ENCODE measurements around the gene BRI3.

The BRI3 gene

DNA sequence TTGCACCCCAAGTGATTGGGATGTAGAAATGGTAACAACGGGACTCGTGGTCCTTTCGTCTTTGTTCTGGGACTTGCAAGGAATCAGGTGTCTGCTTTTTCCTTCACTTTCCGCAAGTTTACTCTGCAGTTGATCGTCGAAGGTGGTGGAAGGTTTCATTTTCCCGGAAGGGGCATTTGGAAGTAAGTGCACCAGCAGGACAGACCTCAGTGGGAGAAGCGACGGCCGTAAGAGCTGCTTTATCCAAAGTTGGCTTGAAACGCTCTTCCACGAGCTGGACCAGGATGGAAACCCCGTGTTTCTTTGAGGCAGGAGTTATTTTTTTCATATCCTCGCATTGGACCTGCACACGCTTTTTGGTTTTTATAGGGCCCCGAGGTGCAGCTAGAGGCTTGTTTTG, 1.2 kb downstream of the BRI3 start:
- no peak for DNase-seq (ENCODE audit: low read depth)
- peak overlapping the region; percentile 77 for H3K4me3 ChIP-seq (ENCODE audit: low read depth, low read length)

DNA sequence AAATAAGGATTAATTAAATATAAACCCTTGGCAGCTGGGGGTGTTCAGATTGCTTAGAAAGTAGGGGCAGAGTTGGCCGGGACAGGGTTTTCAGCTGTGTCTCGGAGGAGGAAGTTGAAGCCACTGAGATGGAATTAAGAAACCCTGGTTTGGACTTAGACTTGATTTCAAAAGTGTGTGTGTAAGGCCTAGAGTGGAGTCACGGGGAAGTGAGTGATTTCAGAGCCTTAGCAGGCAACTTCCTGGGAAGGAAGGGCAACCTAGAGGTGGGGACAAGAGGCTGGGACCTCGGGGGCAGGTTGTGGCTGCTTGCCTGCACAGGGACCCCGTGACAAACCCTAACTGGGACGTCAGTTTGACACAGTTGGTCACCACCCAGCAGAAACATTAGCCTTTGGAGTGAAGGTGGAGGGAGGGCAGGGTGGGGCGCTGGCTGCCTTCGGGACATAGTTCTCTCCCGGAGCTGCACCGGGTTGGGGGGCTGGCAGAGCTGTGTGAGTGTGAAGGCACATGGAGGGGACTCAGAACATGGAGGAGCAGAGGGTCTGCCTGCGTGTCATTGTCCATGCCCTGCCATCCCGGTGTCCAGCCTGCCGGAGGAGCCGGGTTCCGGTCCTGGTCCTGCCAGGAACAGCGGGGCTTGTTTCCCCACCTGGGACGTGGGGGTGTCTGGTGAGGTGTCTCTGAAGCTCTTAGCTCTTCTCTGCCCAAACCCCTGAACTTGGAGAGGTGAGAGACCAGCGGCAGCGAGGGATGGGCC, 1.8 kb downstream of the BRI3 start:
- DNase-seq (ENCODE audit: low read depth), result no peak
- H3K4me3 ChIP-seq (ENCODE audit: low read depth, low read length), result no peak overlapping the region
- TF ChIP-seq, protein P1, sequence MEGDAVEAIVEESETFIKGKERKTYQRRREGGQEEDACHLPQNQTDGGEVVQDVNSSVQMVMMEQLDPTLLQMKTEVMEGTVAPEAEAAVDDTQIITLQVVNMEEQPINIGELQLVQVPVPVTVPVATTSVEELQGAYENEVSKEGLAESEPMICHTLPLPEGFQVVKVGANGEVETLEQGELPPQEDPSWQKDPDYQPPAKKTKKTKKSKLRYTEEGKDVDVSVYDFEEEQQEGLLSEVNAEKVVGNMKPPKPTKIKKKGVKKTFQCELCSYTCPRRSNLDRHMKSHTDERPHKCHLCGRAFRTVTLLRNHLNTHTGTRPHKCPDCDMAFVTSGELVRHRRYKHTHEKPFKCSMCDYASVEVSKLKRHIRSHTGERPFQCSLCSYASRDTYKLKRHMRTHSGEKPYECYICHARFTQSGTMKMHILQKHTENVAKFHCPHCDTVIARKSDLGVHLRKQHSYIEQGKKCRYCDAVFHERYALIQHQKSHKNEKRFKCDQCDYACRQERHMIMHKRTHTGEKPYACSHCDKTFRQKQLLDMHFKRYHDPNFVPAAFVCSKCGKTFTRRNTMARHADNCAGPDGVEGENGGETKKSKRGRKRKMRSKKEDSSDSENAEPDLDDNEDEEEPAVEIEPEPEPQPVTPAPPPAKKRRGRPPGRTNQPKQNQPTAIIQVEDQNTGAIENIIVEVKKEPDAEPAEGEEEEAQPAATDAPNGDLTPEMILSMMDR (IDR thresholded peaks at IDR 0.05; ENCODE audit: insufficient read depth, low read depth, low read length, missing control alignments), result no peak

More for the DNA sequence above, 1.2 kb downstream of the BRI3 start:
- TF ChIP-seq, protein P1 (IDR thresholded peaks at IDR 0.05; ENCODE audit: insufficient read depth, low read depth, low read length, missing control alignments), result no peak

DNA sequence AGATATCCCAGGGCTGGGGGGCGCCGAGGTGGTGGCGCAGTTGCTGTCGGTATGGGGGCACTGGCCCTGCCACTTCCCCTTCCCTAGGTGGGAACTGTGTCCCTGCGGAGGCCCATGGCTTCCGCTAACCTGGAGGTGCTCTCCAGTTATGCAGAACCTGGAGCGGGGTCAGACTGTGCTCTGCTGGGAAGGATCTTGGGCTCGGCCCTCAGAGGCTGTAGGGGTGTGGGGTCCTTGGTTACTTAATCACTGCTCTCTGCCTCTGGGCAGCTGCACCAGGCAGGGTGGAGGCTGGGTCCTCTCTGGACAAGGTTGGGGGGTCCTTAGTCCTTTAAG, 2.4 kb downstream of the BRI3 start:
- no peak for DNase-seq (ENCODE audit: low read depth)
- TF ChIP-seq, protein P1 (IDR thresholded peaks at IDR 0.05; ENCODE audit: insufficient read depth, low read depth, low read length, missing control alignments), result no peak
- no peak overlapping the region for H3K4me3 ChIP-seq (ENCODE audit: low read depth, low read length)

DNA sequence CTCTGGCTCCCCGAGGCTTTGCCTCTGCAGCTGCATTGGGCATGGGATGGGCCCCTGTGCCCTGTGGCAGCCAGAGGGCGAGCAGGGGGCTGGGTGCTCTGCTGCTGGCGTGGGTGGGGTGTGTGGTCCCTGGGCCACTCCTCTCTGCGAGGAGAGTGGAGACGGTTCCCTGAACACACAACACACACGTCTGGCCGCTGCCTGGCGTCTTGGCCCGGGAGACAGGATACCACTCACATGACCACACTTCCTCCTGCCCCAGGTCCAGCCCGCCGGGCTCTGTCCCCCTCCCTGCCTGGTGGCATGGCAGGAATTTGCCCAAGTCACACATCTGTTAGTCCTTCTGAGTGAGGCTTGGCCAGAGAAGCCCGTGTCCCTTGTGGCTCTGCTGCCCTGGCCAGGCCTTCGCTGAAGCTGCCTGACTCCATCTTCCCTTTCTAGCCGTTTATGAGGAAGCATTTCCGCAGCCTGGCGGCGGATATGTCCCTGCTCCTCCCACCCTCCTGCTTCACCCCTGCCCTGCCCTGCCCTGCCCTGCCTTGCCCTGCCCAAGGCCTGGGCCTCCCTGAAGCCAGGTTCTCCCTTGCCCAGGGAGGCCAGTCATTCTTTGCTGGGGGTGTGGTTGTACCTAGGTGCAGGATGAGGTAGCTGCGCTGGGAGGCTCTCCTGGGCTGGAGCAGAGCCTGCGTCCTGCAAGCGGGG, 3.0 kb downstream of the BRI3 start:
- H3K4me3 ChIP-seq (ENCODE audit: low read depth, low read length), result no peak overlapping the region
- DNase-seq (ENCODE audit: low read depth), result no peak
- TF ChIP-seq, protein P1 (IDR thresholded peaks at IDR 0.05; ENCODE audit: insufficient read depth, low read depth, low read length, missing control alignments), result no peak

DNA sequence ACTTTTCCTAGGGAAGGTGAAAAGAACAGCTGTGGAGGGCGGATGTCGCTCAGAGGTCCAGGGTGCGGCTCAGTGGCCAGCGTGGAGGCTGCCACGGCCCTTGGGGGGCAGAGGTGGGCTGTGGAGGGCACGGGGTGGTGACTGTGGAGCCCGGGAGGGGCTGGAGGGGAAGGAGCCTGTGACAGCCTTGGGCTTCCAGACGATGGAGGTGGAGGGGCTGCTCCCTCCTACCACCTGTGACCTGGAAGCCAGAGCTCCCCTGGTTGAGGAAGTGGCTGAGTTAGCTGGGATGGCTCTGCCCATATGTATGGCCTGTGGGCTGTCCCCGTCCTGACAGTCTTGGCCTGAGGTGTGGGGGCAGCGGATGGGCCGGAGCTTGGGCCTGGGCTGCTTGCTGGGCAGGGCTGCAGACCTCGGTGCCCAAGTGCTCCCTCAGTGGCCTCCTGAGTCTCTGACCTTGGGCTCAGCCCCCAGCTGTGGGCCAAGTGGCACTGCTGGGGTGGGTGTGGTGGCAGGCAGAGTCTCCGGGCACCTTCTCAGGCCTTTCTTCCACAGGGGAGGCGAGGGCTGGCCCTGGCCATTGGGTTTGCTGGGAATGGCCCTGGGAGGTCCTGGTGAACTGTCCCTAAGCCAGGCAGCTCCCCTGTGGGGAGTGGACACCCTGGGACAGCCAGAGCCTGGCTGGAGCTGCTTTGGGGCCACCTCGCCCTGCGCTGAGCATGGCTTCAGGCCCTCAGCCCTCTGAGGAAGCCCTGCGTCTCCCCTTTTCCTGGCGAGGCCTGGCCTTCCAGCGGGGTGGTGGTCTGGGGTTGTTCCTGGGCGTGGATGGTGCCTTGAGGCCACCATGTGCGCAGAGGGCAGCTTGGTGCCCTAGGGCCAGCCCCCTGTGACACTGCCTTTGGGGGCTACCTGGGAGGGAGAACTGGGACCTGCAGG, 3.9 kb downstream of the BRI3 start:
- TF ChIP-seq, protein P1 (IDR thresholded peaks at IDR 0.05; ENCODE audit: insufficient read depth, low read depth, low read length, missing control alignments), result no peak
- no peak overlapping the region for H3K4me3 ChIP-seq (ENCODE audit: low read depth, low read length)
- DNase-seq (ENCODE audit: low read depth), result no peak

DNA sequence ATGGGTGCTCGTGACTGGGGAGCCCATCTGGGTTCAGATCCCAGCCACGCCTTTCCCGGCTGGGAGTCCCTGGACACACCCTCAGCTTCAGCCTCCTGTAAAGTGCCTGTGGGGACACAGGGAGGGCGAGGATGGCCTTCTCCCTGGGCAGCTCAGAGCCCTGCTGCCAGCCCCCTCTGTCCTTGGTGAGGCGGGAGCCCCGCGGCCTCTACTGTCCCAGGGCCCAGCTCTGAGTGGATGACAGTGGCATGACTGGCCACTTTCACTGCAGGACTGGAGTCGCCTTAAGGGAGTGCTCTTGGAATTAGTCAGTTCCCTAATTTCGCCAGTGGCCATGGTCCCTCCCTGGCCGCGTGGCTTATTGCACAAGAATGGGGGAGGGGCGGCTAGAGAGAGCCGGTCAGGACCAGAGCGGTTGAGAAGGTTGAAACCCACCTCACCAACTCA, 4.6 kb downstream of the BRI3 start:
- H3K4me3 ChIP-seq (ENCODE audit: low read depth, low read length), result no peak overlapping the region
- TF ChIP-seq, protein P1 (IDR thresholded peaks at IDR 0.05; ENCODE audit: insufficient read depth, low read depth, low read length, missing control alignments), result no peak
- DNase-seq (ENCODE audit: low read depth), result no peak
